H1 (cell line): Measurements from ENCODE around the gene NFAT5. TPM values are rescaled to one million over a fixed set of nuclear protein-coding genes. Genes with fewer than 3 reads are reported as not detected.

Source experiments
- CTCF ChIA-PET: fragments of 300-600 bp; sonication (Branson Sonifier 250); formaldehyde crosslinking; loops from one replicate; lab custom pipeline; 2021; ENCODE audit not compliant: partially characterized antibody; lab: Charles Lee
- POLR2A ChIA-PET: fragments of 300-600 bp; sonication (Branson Sonifier 250); formaldehyde crosslinking; loops from one replicate; lab custom pipeline; 2021; ENCODE audit warnings: inconsistent platforms; ENCODE audit not compliant: partially characterized antibody; lab: Charles Lee
- DNase-seq, 2 experiments: peaks; one replicate each; pipeline versions ENCODE4 v3.0.0 to v3.0.0-alpha.2; 2010 to 2022; ENCODE audit warnings: low spot score in 2 of 2, low read depth in 1 of 2, mixed read lengths in 1 of 2
- FAIRE-seq: peaks from 2 replicates; lab custom pipeline; 2011; peaks lifted over from hg19 to GRCh38; lab: Jason Lieb, UNC
- H2AFZ ChIP-seq: 2 replicates; pipeline ENCODE4 v1.8.1; 2012; ENCODE audit warnings: low read length, inconsistent platforms
- H2AK5ac ChIP-seq: 2 replicates; pipeline ENCODE4 v1.6.1; 2013; ENCODE audit warnings: low read depth, low read length
- H2BK120ac ChIP-seq: replicated peaks from 2 replicates; pipeline ENCODE3; 2013; ENCODE audit warnings: low read depth, low read length, inconsistent platforms
- H2BK12ac ChIP-seq: 2 replicates; pipeline ENCODE4 v1.6.1; 2013; ENCODE audit warnings: low read depth, low read length
- H2BK15ac ChIP-seq: 2 replicates; pipeline ENCODE4 v1.6.1; 2013; ENCODE audit warnings: low read length
- H2BK20ac ChIP-seq: 2 replicates; pipeline ENCODE4 v1.6.1; 2013; ENCODE audit warnings: low read length
- H2BK5ac ChIP-seq: 2 replicates; pipeline ENCODE4 v1.6.1; 2013; ENCODE audit warnings: low read depth, low read length
- H3K14ac ChIP-seq: 2 replicates; pipeline ENCODE4 v1.6.1; 2013; ENCODE audit warnings: inconsistent platforms; ENCODE audit not compliant: insufficient read length
- H3K18ac ChIP-seq: 2 replicates; pipeline ENCODE4 v1.6.1; 2013; ENCODE audit warnings: low read length; ENCODE audit errors: extremely low read depth
- H3K23ac ChIP-seq: 2 replicates; pipeline ENCODE4 v1.6.1; 2013; ENCODE audit warnings: inconsistent platforms; ENCODE audit not compliant: insufficient read length
- H3K23me2 ChIP-seq: 2 replicates; pipeline ENCODE4 v1.6.1; 2013; ENCODE audit warnings: low read depth, low read length
- H3K27ac ChIP-seq: 2 replicates; pipeline ENCODE4 v1.6.1; 2011; ENCODE audit warnings: low read depth, low read length, inconsistent platforms
- H3K27me3 ChIP-seq, 4 experiments: replicated peaks in 1 of 4; 1 replicate in 1 of 4; 2 replicates in 3 of 4; pipeline versions ENCODE4 v1.6.1 to v1.8.1; 2011 to 2013; ENCODE audit warnings: low read length in 3 of 4, mild to moderate bottlenecking in 3 of 4, inconsistent platforms in 2 of 4, mixed read lengths in 2 of 4, moderate library complexity in 1 of 4; ENCODE audit not compliant: control insufficient read depth in 3 of 4, insufficient read depth in 3 of 4; ENCODE audit errors: extremely low read depth in 1 of 4
- H3K36me3 ChIP-seq, 4 experiments: 2 replicates each; pipeline versions ENCODE4 v1.6.1 to v1.8.1; 2011 to 2013; ENCODE audit warnings: mild to moderate bottlenecking in 4 of 4, low read length in 3 of 4, moderate library complexity in 2 of 4, control low read depth in 1 of 4, inconsistent platforms in 1 of 4; ENCODE audit not compliant: insufficient read depth in 4 of 4, control insufficient read depth in 2 of 4
- H3K4ac ChIP-seq: replicated peaks from 2 replicates; pipeline ENCODE3; 2013; ENCODE audit warnings: low read length, low read depth, mixed read lengths, inconsistent platforms; ENCODE audit not compliant: insufficient read length
- H3K4me1 ChIP-seq, 4 experiments: replicated peaks in 1 of 4; 1 replicate in 1 of 4; 2 replicates in 3 of 4; pipeline versions ENCODE4 v1.6.1 to v1.8.1; 2011 to 2013; ENCODE audit warnings: low read length in 3 of 4, inconsistent platforms in 2 of 4, mixed read lengths in 1 of 4; ENCODE audit not compliant: insufficient read depth in 4 of 4, control insufficient read depth in 3 of 4
- H3K4me2 ChIP-seq, 2 experiments: 2 replicates each; pipeline versions ENCODE4 v1.6.1 to v1.8.1; 2011 to 2013; ENCODE audit warnings: low read depth in 2 of 2, low read length in 2 of 2, control low read depth in 1 of 2, inconsistent platforms in 1 of 2, mild to moderate bottlenecking in 1 of 2; ENCODE audit not compliant: insufficient read depth in 1 of 2
- H3K4me3 ChIP-seq, 4 experiments: fragments of 200-600, 300-600 bp in 1 of 4; sonication (generic), shearing (Covaris generic), sonication (Bioruptor Twin) in 1 of 4; 2 replicates each; pipeline versions ENCODE4 v1.5.1 to v1.8.1; 2011 to 2016; ENCODE audit warnings: low read length in 4 of 4, low read depth in 3 of 4, control low read depth in 2 of 4, inconsistent platforms in 2 of 4, mild to moderate bottlenecking in 2 of 4, mixed read lengths in 1 of 4, moderate library complexity in 1 of 4; ENCODE audit not compliant: insufficient read depth in 2 of 4; ENCODE audit errors: extremely low read depth in 1 of 4
- H3K56ac ChIP-seq: replicated peaks from 2 replicates; pipeline ENCODE3; 2013; ENCODE audit warnings: low read depth, mild to moderate bottlenecking, mixed read lengths, low read length, inconsistent platforms; ENCODE audit not compliant: insufficient read length
- H3K79me1 ChIP-seq: 2 replicates; pipeline ENCODE4 v1.6.1; 2013; ENCODE audit warnings: low read depth, low read length, control low read depth
- H3K79me2 ChIP-seq, 2 experiments: 2 replicates each; pipeline versions ENCODE4 v1.6.1 to v1.8.1; 2012 to 2013; ENCODE audit warnings: low read length in 2 of 2, mild to moderate bottlenecking in 2 of 2, inconsistent platforms in 1 of 2; ENCODE audit not compliant: insufficient read depth in 2 of 2, control insufficient read depth in 1 of 2
- H3K9ac ChIP-seq, 4 experiments: replicated peaks in 1 of 4; 1 replicate in 1 of 4; 2 replicates in 3 of 4; pipeline versions ENCODE4 v1.6.1 to v1.8.1; 2011 to 2013; ENCODE audit warnings: low read depth in 3 of 4, low read length in 3 of 4, control low read depth in 2 of 4, mild to moderate bottlenecking in 2 of 4, moderate library complexity in 2 of 4, inconsistent platforms in 1 of 4; ENCODE audit errors: extremely low read depth in 1 of 4
- H3K9me3 ChIP-seq, 2 experiments: 2 replicates each; pipeline versions ENCODE4 v1.6.1 to v1.8.1; 2012 to 2013; ENCODE audit warnings: mild to moderate bottlenecking in 2 of 2, moderate library complexity in 2 of 2, control low read depth in 1 of 2, inconsistent platforms in 1 of 2, low read depth in 1 of 2, low read length in 1 of 2, mixed read lengths in 1 of 2; ENCODE audit not compliant: insufficient read depth in 2 of 2
- H4K20me1 ChIP-seq, 2 experiments: replicated peaks in 1 of 2; 2 replicates each; pipeline versions ENCODE3 to v1.8.1; 2011 to 2013; ENCODE audit warnings: inconsistent platforms in 2 of 2, low read length in 2 of 2, mild to moderate bottlenecking in 1 of 2; ENCODE audit not compliant: insufficient read depth in 2 of 2, control insufficient read depth in 1 of 2
- H4K5ac ChIP-seq: 2 replicates; pipeline ENCODE4 v1.6.1; 2013; ENCODE audit warnings: low read length, low read depth, mixed read lengths, inconsistent platforms; ENCODE audit not compliant: insufficient read length
- H4K8ac ChIP-seq: 2 replicates; pipeline ENCODE4 v1.8.0; 2013; ENCODE audit warnings: mild to moderate bottlenecking, moderate library complexity, low read length, inconsistent platforms; ENCODE audit not compliant: insufficient read depth; ENCODE audit errors: extremely low read depth
- H4K91ac ChIP-seq: replicated peaks from 2 replicates; pipeline ENCODE3; 2013; ENCODE audit warnings: low read length, mixed read lengths, inconsistent platforms; ENCODE audit not compliant: insufficient read length
- EGR1 ChIP-seq: IDR thresholded peaks from 2 replicates; pipeline ENCODE4 v1.6.1; 2011; ENCODE audit warnings: low read depth, low read length, borderline replicate concordance
- NANOG ChIP-seq: IDR thresholded peaks from 2 replicates; pipeline ENCODE4 v1.6.1; 2011; ENCODE audit warnings: low read length, low read depth, mild to moderate bottlenecking, inconsistent platforms; ENCODE audit not compliant: insufficient read depth, poor library complexity, severe bottlenecking
- WGBS, 2 experiments: shearing (Covaris generic) in 1 of 2; methylation state at CpG; one replicate each; pipeline versions ENCODE4 v1.1.6 to v1.1.7; 2013 to 2015; ENCODE audit warnings: low lambda C conversion rate in 2 of 2, mixed read lengths in 2 of 2, inconsistent platforms in 1 of 2, low coverage in 1 of 2, missing lambda C conversion rate in 1 of 2; ENCODE audit not compliant: insufficient replicate concordance in 2 of 2, insufficient coverage in 1 of 2, insufficient read length in 1 of 2; ENCODE audit errors: extremely low coverage in 1 of 2, missing lambda C conversion rate in 1 of 2; 5-methylcytosine and 5-hydroxymethylcytosine counted together
- polyA plus RNA-seq, 7 experiments: library from polyadenylated mRNA; depleted of rRNA in 3 of 7; stranded (reverse) in 5 of 7; unstranded in 2 of 7; fragments of >200 nt in 5 of 7; fragments of 200-250 nt in 2 of 7; gene quantifications; 1 replicate in 5 of 7; 2 replicates in 1 of 7; 4 replicates in 1 of 7; pipeline versions ENCODE4 v1.2.1 to v1.2.3, GENCODE V29; 2011 to 2013; ENCODE audit warnings: missing spikeins in 2 of 7, mixed read lengths in 2 of 7
- total RNA-seq: library from RNA; stranded (reverse); fragmentation: NEBNext Ultra II Directional; extraction: Animal tissue kit (Norgen Biotek cat#: 25700); gene quantifications from 2 replicates; pipeline ENCODE4 v1.2.1, GENCODE V29; 2021

NFAT5 gene
- total and polyA plus RNA-seq, 2 of the 8 experiments (the other 6 are each of a cell fraction or from before 2014, with no cell fraction given): 8.9 to 29.0 TPM

GRCh38 chr16:69589434-69590269, 23.9 kb downstream of the NFAT5 start:
- Histone ChIP-seq H3K79me2 (peaks cover 0 to 36% of the 10 kb centered on the region in 2 experiments; a peak in 2 of 4 replicates), H4K20me1 (peaks cover 0 to 1% of the 10 kb centered on the region in 2 experiments)
- CTCF ChIA-PET: interaction anchor here (0.7 to 1.2 kb wide), 2 partner anchors 27 to 95 kb away, joined by 3 to 4 read pairs; no protein-coding TSS in a partner anchor
- no peak for TF ChIP-seq EGR1
- no peak for TF ChIP-seq NANOG

More at GRCh38 chr16:69589434-69590269, 23.9 kb downstream of the NFAT5 start:
- 89% methylated on average over 7 of the region's 7 CpGs; no CpG with 5 or more reads in 1 of the 2 experiments for WGBS, 2 experiments
- DNase-seq (no peak), FAIRE-seq (no peak)
- POLR2A ChIA-PET: interaction anchor here (0.5 kb wide), 1 partner anchor 23 kb away, joined by 4 read pairs; no protein-coding TSS in a partner anchor
- H3K27me3 ChIP-seq: no peaks in the 10 kb centered on the region
- no peak overlapping the region for H3K23ac ChIP-seq
- no peak overlapping the region for H2BK20ac ChIP-seq
- H3K9ac ChIP-seq: no peak overlapping the region
- H3K4ac ChIP-seq: no peak overlapping the region
- no peaks in the 10 kb centered on the region for H3K9me3 ChIP-seq
- no peak overlapping the region for H4K5ac ChIP-seq
- H3K56ac ChIP-seq: no peak overlapping the region
- H4K91ac ChIP-seq: no peak overlapping the region
- no peaks in the 10 kb centered on the region for H3K4me1 ChIP-seq
- no peaks in the 10 kb centered on the region for H3K36me3 ChIP-seq
- no peak overlapping the region for H2BK120ac ChIP-seq
- no peak overlapping the region for H3K14ac ChIP-seq
- no peak overlapping the region for H2BK15ac ChIP-seq
- no peak overlapping the region for H2AFZ ChIP-seq
- H3K79me1 ChIP-seq: no peaks in the 10 kb centered on the region; the same call in 1 of the 2 replicates
- H3K27ac ChIP-seq: no peak overlapping the region
- no peak overlapping the region for H3K4me3 ChIP-seq
- no peak overlapping the region for H2BK12ac ChIP-seq
- H2AK5ac ChIP-seq: no peak overlapping the region
- H3K4me2 ChIP-seq: no peak overlapping the region
- no peak overlapping the region for H2BK5ac ChIP-seq
- no peaks in the 10 kb centered on the region for H3K23me2 ChIP-seq
- no peak overlapping the region for H3K18ac ChIP-seq
- no peak overlapping the region for H4K8ac ChIP-seq
